SK-N-SH treated with all-trans-retinoic acid at 6 μM for 48 hours (cell line): ENCODE data around the gene CFAP68.

Experiments used
- ATAC-seq: fragments of 200-7000 bp; cut with Tn5 transposase; 3 replicates; pipeline ENCODE4 v1.9.1; 2020; ENCODE audit warnings: mild to moderate bottlenecking, moderate library complexity
- ARNTL ChIP-seq: fragments of 450-650 bp; formaldehyde crosslinking; IDR thresholded peaks from 2 replicates; pipeline ENCODE4 v1.5.0; 2020; ENCODE audit warnings: low read depth, mild to moderate bottlenecking, moderate library complexity, borderline replicate concordance
- BACH2 ChIP-seq: fragments of 250-450 bp; sonication (Bioruptor Pico); IDR thresholded peaks from 2 replicates; pipeline ENCODE4 v1.9.0; 2021; ENCODE audit warnings: mild to moderate bottlenecking, borderline replicate concordance
- CSRNP3 ChIP-seq: fragments of 250-450 bp; sonication (Bioruptor Pico); IDR thresholded peaks from 2 replicates; pipeline ENCODE4 v1.5.1; 2021; ENCODE audit warnings: mild to moderate bottlenecking, moderate library complexity
- ESRRG ChIP-seq: fragments of 250-450 bp; sonication (Bioruptor Pico); IDR thresholded peaks from 2 replicates; pipeline ENCODE4 v1.6.1; 2021; ENCODE audit warnings: mild to moderate bottlenecking
- GLIS3 ChIP-seq: fragments of 250-450 bp; sonication (Bioruptor Pico); IDR thresholded peaks from 2 replicates; pipeline ENCODE4 v1.5.0; 2020; ENCODE audit warnings: mild to moderate bottlenecking, moderate library complexity
- ISL1 ChIP-seq: fragments of 250-450 bp; sonication (Bioruptor Pico); IDR thresholded peaks from 2 replicates; pipeline ENCODE4 v2.1.2; 2022; ENCODE audit warnings: mild to moderate bottlenecking, moderate library complexity
- OSR1 ChIP-seq: fragments of 250-450 bp; sonication (Bioruptor Pico); IDR thresholded peaks from 2 replicates; pipeline ENCODE4 v1.8.0; 2022; ENCODE audit warnings: moderate library complexity, mild to moderate bottlenecking, inconsistent platforms
- PATZ1 ChIP-seq: fragments of 250-450 bp; sonication (Bioruptor Pico); IDR thresholded peaks from 2 replicates; pipeline ENCODE4 v1.8.0; 2020; ENCODE audit warnings: mild to moderate bottlenecking, moderate library complexity, borderline replicate concordance
- PPARA ChIP-seq: fragments of 250-450 bp; sonication (Bioruptor Pico); IDR thresholded peaks from 2 replicates; pipeline ENCODE4 v1.5.0; 2020; ENCODE audit warnings: mild to moderate bottlenecking, borderline replicate concordance
- SNAI2 ChIP-seq: fragments of 250-450 bp; sonication (Bioruptor Pico); IDR thresholded peaks from 2 replicates; pipeline ENCODE4 v1.5.0; 2020; ENCODE audit warnings: mild to moderate bottlenecking, moderate library complexity
- TOX ChIP-seq: fragments of 250-450 bp; sonication (Bioruptor Pico); IDR thresholded peaks from 2 replicates; pipeline ENCODE4 v1.8.0; 2021; ENCODE audit warnings: mild to moderate bottlenecking, moderate library complexity, borderline replicate concordance
- ZC3H10 ChIP-seq: fragments of 250-450 bp; sonication (Bioruptor Pico); IDR thresholded peaks from 2 replicates; pipeline ENCODE4 v1.5.1; 2021; ENCODE audit warnings: mild to moderate bottlenecking, moderate library complexity
- ZFP3 ChIP-seq: fragments of 250-450 bp; sonication (Bioruptor Pico); IDR thresholded peaks from 2 replicates; pipeline ENCODE4 v1.5.0; 2020; ENCODE audit warnings: mild to moderate bottlenecking, moderate library complexity
- ZFP30 ChIP-seq: fragments of 450-650 bp; formaldehyde crosslinking; IDR thresholded peaks from 2 replicates; pipeline ENCODE4 v1.5.0; 2022; ENCODE audit warnings: mild to moderate bottlenecking, moderate library complexity
- ZNF565 ChIP-seq: fragments of 450-650 bp; formaldehyde crosslinking; conservative IDR thresholded peaks from 2 replicates; pipeline ENCODE4 v1.5.0; 2020; ENCODE audit warnings: low read depth, mild to moderate bottlenecking, moderate library complexity
- ZNF8 ChIP-seq: fragments of 450-650 bp; formaldehyde crosslinking; IDR thresholded peaks from 2 replicates; pipeline ENCODE4 v1.5.0; 2020; ENCODE audit warnings: mild to moderate bottlenecking, moderate library complexity
- TF ChIP-seq, protein P1 (sequence below): fragments of 250-450 bp; sonication (Bioruptor Pico); IDR thresholded peaks from 2 replicates; pipeline ENCODE4 v1.5.0; 2020; ENCODE audit warnings: mild to moderate bottlenecking, moderate library complexity

The CFAP68 gene

DNA sequence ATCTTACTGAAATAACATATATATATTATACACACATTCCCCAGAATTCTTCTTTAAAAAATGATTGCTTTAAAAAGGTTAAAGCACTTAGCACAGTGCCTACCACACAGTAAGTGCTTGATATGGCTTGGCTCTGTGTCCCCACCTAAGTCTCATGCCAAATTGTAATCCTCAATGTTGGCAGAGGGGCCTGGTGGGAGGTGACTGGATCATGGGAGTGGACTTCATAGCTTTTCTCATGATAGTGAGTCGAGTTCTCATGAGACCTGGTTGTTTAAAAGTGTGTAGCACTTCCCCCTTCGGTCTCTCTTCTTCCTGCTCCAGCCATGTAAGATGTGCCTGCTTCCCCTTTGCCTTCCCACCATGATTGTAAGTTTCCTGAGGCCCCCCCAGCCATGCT lies 26.1 kb downstream of the CFAP68 start:
- TF ChIP-seq ISL1 (CRISPR knock-in tag) (peak; percentile 35; the same call in 1 of the 2 replicates), ZNF565 (CRISPR knock-in tag) (no peak), ZC3H10 (no peak), OSR1 (CRISPR knock-in tag) (no peak)
- TF ChIP-seq, protein P1, sequence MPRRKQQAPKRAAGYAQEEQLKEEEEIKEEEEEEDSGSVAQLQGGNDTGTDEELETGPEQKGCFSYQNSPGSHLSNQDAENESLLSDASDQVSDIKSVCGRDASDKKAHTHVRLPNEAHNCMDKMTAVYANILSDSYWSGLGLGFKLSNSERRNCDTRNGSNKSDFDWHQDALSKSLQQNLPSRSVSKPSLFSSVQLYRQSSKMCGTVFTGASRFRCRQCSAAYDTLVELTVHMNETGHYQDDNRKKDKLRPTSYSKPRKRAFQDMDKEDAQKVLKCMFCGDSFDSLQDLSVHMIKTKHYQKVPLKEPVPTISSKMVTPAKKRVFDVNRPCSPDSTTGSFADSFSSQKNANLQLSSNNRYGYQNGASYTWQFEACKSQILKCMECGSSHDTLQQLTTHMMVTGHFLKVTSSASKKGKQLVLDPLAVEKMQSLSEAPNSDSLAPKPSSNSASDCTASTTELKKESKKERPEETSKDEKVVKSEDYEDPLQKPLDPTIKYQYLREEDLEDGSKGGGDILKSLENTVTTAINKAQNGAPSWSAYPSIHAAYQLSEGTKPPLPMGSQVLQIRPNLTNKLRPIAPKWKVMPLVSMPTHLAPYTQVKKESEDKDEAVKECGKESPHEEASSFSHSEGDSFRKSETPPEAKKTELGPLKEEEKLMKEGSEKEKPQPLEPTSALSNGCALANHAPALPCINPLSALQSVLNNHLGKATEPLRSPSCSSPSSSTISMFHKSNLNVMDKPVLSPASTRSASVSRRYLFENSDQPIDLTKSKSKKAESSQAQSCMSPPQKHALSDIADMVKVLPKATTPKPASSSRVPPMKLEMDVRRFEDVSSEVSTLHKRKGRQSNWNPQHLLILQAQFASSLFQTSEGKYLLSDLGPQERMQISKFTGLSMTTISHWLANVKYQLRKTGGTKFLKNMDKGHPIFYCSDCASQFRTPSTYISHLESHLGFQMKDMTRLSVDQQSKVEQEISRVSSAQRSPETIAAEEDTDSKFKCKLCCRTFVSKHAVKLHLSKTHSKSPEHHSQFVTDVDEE (CRISPR knock-in tag), result no peak
- TF ChIP-seq, all 23 proteins: peak for 1
- ATAC-seq, result no peak

GRCh38 chr11:111906680-111907079 lies 27.3 kb downstream of the CFAP68 start:
- TF ChIP-seq GLIS3 (CRISPR knock-in tag) (no peak), BACH2 (CRISPR knock-in tag) (no peak), ZC3H10 (no peak), PATZ1 (CRISPR knock-in tag) (no peak), SNAI2 (no peak), ZNF565 (CRISPR knock-in tag) (no peak), PPARA (CRISPR knock-in tag) (no peak), TOX (CRISPR knock-in tag) (no peak), ZNF8 (CRISPR knock-in tag) (no peak), OSR1 (CRISPR knock-in tag) (no peak), ISL1 (CRISPR knock-in tag) (no peak), ARNTL (no peak), ZFP30 (CRISPR knock-in tag) (no peak), ZFP3 (CRISPR knock-in tag) (no peak), ESRRG (CRISPR knock-in tag) (no peak)
- TF ChIP-seq, protein P1 (CRISPR knock-in tag), result no peak
- ATAC-seq, result no peak

DNA sequence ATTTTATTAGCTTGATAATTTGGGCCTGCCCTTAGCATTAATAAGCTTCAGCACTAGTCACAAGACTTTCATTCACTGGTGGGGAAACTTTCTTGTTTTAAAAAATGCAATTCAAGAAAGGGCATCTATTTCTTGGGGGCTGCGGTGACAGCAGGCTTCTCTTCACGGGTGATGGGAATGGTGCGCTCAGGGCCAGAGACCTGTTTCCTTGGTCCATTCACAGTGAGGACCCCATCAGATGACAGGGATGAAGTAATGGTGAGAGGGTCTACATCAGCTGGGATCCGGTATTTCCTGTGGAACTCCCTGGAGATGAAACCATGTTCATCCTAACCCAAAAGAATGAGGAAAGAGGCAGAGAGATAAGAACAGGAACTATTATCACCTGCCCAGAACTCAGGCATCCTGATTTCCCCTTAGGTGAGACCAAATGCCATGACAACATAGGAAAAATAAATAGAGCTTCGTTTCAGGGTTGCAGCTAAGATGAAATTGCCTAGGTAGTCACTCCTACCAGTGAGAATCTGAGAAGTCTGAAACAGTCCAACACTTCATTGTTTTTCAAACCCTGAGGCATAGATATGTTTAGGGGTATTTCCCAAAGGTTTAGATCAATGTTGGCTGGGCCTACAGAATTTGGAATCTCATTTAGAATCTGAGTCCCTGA lies 29.4 kb downstream of the CFAP68 start:
- ATAC-seq, result no peak
- TF ChIP-seq SNAI2 (no peak), TOX (CRISPR knock-in tag) (no peak), ZC3H10 (no peak), ISL1 (CRISPR knock-in tag) (no peak), GLIS3 (CRISPR knock-in tag) (no peak), PPARA (CRISPR knock-in tag) (no peak), ESRRG (CRISPR knock-in tag) (no peak), BACH2 (CRISPR knock-in tag) (no peak), ZFP30 (CRISPR knock-in tag) (no peak), ARNTL (no peak), CSRNP3 (CRISPR knock-in tag) (no peak)
- TF ChIP-seq, protein P1 (CRISPR knock-in tag), result no peak
- TF ChIP-seq, all 23 proteins: peak for 0
